Measurements from ENCODE around the gene TMEM240.
"Not testable (repeated sequence)": the region's sequence is repeated elsewhere in the genome, so short reads cannot be mapped to it uniquely, and the experiment has no call there.

The TMEM240 gene

GRCh38 chr1:1541956-1542765, 1.7 kb upstream of the TMEM240 start:
- in situ Hi-C loops (cut with MboI; ENCODE audit: low sequenced_read_pairs): no loop called here

- in situ Hi-C loops (cut with MboI; ENCODE audit: low sequenced_read_pairs): no loop called here
Measured at GRCh38 chr1:1540818-1541628, 599 bp upstream of the TMEM240 start.

GRCh38 chr1:1539310-1540089, 924 bp downstream of the TMEM240 start:
- in situ Hi-C loops (cut with MboI; ENCODE audit: low sequenced_read_pairs): no loop called here

GRCh38 chr1:1538989-1539309, 1.5 kb downstream of the TMEM240 start:
- in situ Hi-C loops (cut with MboI; ENCODE audit: low sequenced_read_pairs): no loop called here

GRCh38 chr1:1538334-1538733, 2.1 kb downstream of the TMEM240 start:
- in situ Hi-C loops (cut with MboI; ENCODE audit: low sequenced_read_pairs): no loop called here

GRCh38 chr1:1537626-1538250, 2.7 kb downstream of the TMEM240 start:
- in situ Hi-C loops (cut with MboI; ENCODE audit: low sequenced_read_pairs): no loop called here

- in situ Hi-C loops (cut with MboI; ENCODE audit: low sequenced_read_pairs): no loop called here
Measured at GRCh38 chr1:1536938-1537546, 3.4 kb downstream of the TMEM240 start.

GRCh38 chr1:1536019-1536937, 4.1 kb downstream of the TMEM240 start:
- in situ Hi-C loops (cut with MboI; ENCODE audit: low sequenced_read_pairs): no loop called here

- in situ Hi-C loops (cut with MboI; ENCODE audit: low sequenced_read_pairs): no loop called here
Measured at GRCh38 chr1:1535201-1536018, 5.0 kb downstream of the TMEM240 start.

- in situ Hi-C loops (cut with MboI; ENCODE audit: low sequenced_read_pairs): no loop called here
Measured at GRCh38 chr1:1534401-1535154, 5.8 kb downstream of the TMEM240 start.

- in situ Hi-C loops (cut with MboI; ENCODE audit: low sequenced_read_pairs): not testable (repeated sequence)
Measured at GRCh38 chr1:1533894-1534291, 6.5 kb downstream of the TMEM240 start.

- in situ Hi-C loops (cut with MboI; ENCODE audit: low sequenced_read_pairs): not testable (repeated sequence)
Measured at GRCh38 chr1:1533176-1533893, 7.1 kb downstream of the TMEM240 start.

- in situ Hi-C loops (cut with MboI; ENCODE audit: low sequenced_read_pairs): no loop called here
Measured at GRCh38 chr1:1531947-1532346, 8.5 kb downstream of the TMEM240 start.

- in situ Hi-C loops (cut with MboI; ENCODE audit: low sequenced_read_pairs): no loop called here
Measured at GRCh38 chr1:1529936-1530335, 10.5 kb downstream of the TMEM240 start.

GRCh38 chr1:1529321-1529720, 11.1 kb downstream of the TMEM240 start:
- in situ Hi-C loops (cut with MboI; ENCODE audit: low sequenced_read_pairs): no loop called here

GRCh38 chr1:1528301-1529267, 11.8 kb downstream of the TMEM240 start:
- in situ Hi-C loops (cut with MboI; ENCODE audit: low sequenced_read_pairs): no loop called here
